ENCODE results near the gene IL13RA2.

IL13RA2 gene, protein sequence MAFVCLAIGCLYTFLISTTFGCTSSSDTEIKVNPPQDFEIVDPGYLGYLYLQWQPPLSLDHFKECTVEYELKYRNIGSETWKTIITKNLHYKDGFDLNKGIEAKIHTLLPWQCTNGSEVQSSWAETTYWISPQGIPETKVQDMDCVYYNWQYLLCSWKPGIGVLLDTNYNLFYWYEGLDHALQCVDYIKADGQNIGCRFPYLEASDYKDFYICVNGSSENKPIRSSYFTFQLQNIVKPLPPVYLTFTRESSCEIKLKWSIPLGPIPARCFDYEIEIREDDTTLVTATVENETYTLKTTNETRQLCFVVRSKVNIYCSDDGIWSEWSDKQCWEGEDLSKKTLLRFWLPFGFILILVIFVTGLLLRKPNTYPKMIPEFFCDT

DNA sequence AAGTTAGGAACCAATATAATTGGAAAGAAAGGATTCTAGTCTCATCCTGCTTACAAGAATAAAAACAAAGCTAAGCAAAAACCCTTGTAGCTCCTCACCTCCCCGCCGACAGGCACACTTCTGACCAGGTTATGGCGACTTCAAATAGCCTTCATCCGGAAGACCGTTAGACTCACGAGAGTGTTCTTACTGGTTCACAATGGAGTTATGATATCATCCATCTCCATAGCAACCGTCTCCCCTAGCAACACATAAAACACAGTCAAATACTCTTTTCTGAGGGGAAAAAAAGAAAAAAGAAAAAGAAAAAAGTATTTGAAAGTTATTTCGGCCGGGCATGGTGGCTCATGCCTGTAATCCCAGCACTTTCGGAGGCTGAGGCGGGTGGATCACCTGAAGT is at the start of gene IL13RA2:
Gene IL13RA2, minus strand, starts transcription at position 162 of the 400 bp plus-strand sequence. CDS start 347 bp downstream, outside the sequence.
- DNase-seq, result no peak

DNA sequence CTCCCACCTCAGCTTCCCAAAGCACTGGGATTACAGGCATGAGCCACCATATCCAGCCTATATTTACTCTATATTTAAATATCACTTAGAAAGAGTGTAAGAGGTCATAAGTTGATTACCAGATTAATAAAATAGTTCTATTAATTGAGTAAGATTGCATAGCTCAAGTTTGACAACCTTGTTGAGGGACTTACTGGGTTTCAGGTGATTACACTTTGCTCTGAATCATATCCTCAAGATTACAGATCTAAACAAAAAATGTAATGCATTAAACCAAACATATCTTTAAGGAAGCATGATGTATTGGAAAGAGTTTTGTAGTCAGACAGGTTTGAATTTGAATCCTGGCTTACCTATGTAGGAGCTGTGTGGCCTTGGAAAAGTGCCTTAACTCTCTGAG is 47.9 kb upstream of the IL13RA2 start:
- DNase-seq, result no peak

DNA sequence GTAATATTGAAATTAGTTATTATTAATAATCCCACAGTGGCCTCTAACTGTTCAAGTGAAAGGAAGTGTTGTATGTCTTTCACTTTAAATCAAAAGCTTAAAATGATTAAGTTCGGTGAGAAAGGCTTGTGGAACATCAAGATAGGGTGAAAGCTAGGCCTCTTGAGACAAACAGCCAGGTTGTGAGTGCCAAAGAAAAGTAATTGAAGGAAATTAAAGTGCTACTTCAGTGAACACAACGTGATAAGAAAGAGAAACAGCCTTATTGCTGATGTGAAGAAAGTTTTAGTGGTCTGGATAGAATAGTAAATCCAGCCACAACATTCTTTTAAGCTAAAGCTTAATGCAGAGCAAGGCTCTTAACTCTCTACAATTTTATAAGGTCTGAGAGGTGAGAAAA is 42.6 kb upstream of the IL13RA2 start:
- no peak for DNase-seq

DNA sequence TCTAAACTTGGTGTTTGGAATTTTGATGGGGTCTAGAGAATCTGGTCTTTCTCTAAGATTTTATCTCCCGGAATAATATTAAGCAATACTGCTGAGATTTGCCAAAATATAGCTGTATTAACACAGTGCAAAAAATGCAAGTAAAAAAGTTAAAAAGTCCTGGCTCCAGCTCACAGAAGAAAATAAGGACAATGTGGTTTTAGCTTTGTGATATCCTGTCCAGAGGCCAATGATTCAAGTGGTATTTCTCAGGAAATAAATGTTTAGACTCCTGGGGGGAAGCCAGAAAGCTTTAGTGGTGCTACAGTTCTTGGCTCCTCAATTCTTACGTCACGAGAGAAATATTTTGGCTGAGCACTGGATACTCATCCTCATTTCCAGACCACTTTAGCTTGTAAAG is 40.9 kb upstream of the IL13RA2 start:
- no peak for DNase-seq

DNA sequence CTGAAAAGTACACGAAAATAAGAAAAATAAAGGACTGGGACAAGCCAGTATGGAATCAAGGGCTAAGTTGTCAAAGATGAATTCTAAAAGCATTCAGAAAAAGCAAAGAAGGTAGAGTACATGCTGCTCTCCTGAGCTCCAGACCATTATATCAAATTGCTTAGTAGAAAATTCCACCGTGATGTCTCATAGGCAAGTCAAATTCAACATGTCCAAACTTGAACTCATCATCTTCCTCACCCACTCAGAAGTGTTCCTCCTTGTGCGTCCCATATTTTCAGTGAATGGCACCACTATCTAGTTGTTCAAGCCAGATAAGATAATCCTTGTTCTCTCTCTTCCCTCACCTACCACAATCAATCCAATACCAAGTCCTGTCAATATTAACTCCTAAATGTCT is 37.5 kb upstream of the IL13RA2 start:
- DNase-seq, result no peak

DNA sequence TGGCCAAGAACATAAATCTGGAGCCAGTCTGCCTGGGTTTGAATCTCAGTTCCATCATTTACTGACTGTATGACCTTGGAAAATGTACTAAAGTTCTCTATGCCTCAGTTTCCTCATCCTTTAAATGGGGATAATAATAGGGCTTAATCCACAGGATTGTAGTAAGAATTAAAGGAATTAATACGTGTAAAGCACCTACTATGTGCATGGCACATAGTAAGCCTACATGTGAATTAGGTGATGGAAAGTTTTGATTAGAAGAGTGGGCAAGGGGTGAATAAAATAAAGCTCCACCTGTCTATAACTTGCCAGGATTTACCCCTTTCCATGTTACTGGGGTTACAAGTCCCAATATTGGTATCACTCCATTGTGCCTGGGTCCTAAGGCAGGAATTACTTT is 35.8 kb upstream of the IL13RA2 start:
- DNase-seq, result no peak

DNA sequence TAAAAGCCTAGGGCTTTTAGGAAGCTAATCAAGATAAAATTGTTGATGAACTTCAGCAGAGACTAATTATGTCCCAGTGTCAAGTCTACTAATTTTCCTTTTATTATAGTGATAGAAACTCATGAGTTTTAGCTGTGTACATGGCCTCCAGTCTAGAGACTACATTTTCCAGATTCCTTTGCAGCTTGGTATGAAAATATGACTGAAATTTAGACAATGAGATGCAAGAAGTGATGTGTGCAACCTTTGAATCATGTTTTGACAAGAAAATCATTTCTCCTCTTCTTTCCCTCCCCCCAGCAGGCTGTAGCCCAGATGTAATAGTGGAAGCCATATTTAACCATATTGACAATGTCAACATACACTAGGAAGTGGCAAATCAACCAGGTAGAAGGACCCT is 30.3 kb upstream of the IL13RA2 start:
- DNase-seq, result no peak

DNA sequence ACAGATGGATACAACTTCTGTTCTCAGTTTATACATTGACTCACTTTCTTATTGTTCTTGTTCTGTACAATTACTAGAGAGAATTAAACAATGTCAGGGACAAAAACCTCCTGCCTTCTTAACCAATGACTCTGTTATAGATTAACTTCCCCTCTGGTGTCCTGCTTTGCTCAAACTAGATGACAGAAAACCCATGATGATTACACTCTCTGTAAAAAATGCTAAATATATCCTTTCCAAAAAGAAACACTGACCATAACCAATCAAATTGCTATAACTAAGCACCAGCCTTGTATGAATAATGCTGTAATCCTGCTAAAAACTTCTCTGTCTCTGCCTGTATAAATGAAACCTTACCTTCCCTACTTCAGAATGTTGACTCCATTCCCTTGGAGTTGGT is 29.8 kb upstream of the IL13RA2 start:
- no peak for DNase-seq

DNA sequence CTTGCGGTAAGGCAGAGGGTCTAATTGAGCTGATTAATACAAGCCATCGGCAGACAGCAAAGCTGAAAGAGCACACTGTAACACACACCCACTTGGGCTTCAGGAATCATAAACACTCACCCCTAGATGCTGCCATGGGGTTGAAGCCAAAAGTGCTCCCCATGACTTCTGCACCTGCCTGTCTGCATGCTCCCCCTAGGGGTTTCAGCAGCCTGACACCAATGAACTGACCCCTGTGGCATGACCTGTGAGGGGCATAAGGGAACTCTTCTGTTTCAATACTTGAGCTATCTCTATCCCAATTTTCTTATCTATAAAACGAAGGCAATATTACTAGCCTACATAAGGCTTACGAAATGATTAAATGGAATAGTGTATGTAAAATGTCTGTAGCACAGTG is 23.0 kb upstream of the IL13RA2 start:
- no peak for DNase-seq

DNA sequence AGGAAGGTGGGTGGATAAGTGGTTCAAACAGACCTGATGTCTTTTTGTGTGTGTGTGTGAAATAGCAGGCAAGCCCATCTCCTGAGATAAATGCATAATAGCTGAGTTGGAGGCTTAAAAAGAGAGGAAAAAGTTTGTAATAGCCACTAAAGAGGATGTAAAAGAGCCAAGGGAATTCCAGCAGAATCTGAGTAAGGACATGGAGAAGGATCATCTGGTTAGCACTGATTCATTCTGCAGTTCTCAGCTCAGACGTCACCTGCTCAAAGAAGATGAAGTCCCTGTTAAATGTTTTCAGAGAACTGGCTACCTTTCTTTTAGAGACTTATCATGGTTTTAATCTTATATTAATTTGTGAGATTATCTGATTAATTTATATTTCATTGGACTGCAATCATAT is 21.0 kb upstream of the IL13RA2 start:
- no peak for DNase-seq

DNA sequence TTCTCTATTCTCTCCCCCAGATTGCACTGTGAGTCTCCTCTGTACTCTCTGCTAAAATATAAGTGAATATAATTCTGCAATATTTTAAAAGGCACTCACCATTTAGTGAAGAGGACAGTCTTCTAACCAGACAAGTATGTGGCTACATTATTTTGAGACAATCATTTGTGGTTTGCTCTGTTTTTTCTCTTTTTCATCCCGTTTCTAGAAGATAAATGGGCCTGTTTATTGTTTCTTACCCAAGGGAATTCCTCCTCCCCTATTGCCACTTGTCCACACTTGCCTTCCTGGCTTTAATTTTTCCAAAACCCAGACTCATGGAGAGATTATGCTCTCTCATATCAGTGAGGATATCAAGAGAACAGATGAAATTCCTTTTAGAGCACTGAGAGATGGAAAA is 18.6 kb upstream of the IL13RA2 start:
- DNase-seq, result no peak

DNA sequence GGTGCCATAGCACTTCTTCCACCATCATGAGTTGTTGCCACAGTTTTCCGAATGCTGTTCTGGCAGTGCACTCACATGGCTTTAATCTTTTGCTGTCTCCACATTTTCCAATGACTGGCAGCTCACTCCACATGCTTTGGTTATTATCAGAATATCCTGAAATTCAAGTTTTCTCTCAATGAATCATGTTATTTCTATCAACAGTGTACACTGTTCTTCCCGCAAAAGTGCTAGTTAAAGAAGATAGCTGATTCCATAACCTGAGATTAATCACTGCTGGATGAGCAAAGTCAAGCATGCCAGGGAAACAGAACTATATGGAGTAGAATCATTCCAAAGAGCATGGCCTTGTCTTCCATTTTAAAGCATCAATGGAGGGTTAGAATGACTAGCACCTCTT is 14.6 kb upstream of the IL13RA2 start:
- no peak for DNase-seq

DNA sequence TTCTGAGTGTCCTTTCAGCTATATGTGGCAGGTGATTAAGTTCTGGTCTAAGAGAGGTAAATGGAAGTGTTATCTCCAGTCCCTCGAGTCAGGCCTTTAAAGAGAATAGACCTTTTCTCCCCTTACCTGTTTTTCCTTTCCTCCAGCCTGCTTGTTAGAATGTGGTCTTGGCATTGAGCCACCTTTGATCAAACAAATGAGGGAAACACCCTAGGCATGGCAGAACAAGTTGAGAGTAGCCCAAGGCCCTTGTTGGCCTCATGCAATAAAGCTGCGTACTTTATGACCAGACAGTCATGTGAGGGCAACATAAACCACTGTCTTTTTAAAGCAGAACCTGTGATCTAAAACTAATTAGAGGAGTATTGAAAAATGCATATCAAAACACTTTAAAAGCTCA is 13.2 kb upstream of the IL13RA2 start:
- DNase-seq, result no peak

DNA sequence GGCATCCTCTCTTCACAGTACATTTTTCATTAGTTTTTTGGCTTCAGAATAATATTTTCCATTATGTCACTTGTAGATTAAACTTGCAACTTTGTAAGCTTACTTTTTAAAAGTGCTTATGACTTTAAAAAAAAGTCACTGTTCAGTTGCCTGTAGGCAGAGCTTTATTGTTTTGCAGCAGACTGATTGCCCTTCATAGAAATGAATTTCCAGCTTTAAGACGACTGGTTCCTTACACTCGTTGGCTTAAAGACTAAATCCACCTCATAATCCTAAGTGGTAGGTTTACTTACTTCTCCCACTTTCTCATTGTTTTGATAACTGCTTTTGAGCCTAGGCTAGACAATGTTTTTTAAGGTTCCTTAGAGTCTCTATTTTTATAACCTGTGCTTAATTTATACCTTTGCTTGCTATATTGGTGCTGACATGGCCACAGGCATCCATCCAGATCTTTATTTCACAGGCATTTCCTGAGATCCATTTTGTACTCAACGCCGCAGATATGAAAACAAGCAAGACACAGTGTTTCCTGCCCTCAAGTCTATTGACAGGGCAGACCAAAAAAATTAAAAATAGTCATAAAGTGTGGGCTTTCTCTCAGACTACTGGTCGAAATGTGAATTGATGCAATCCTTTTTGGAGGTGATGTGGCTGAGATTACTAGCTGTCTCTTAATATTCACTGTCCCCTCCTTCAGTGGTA is 12.6 kb upstream of the IL13RA2 start:
- DNase-seq, result no peak

DNA sequence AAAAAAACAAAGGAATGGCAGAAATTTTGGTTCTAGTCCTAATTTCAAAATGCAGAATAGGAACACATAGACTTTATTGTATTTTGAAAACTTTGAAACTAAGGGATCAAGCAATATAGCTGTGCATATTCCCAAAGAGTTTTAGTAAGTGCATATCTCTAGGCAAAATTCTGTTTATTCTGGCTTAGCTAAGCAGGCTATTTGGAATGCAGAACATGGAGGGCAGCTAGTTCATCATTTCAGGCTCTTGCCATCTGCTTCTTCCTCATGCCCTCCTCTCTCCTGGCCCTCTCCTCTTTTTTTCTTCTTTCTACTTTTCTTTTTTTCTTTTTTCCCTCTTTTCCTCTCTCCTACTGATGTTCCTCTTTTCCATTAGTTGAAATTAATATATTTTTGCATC is 12.0 kb upstream of the IL13RA2 start:
- no peak for DNase-seq

DNA sequence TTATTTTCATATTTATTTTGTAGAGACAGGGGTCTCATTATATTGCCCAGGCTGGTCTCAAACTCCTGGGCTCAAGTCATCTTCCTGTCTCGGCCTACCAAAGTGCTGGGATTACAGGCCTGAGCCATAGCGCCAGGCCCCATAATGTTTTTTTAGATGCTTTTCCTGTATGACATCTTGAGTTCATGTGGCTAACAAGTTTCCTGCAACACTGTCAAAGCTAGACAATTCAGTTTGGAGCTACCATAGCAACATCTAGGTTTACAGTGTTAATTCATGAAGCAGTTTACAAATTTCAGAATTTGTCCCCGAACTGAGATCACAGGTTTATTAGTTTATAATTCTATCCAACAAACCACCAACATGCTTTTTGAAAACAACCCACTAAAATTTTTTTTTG is 6.4 kb upstream of the IL13RA2 start:
- DNase-seq, result no peak

DNA sequence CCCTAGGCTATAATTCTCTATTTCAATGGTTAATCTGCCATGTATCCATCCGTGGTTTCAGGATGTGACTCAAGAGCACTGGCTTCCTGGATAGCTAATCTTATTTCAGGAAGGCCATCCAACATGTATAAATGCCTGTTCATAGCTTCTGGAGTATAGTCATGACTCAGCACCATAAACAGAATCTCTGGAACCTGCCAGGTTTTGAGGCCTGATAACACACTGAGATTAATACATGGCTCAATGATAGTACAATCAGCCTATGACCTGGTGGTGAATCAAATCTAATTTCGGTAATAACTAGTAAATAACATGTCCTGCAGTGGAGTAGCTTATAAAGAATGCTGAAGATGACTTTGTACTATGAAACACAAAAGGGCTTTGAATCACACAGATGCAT is 5.7 kb upstream of the IL13RA2 start:
- DNase-seq, result no peak

DNA sequence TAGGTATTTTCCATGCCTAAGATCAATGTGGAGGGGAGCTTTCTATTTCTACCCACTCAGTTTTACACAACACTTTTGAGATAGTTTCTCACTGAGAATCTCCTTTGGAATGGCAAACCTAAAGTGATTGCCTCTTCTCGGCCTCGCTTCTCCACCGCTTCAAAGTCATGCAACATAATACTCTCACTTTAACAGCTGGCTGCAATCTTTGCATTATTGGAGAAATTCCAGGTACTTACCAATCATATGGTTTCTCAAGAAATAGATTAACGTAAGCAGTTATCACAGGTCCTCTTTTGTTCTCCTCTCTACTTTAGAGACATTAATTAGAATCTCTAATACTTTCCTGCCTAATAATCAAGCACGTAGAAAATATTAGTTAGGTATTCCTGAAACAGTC is 3.7 kb upstream of the IL13RA2 start:
- DNase-seq, result no peak

DNA sequence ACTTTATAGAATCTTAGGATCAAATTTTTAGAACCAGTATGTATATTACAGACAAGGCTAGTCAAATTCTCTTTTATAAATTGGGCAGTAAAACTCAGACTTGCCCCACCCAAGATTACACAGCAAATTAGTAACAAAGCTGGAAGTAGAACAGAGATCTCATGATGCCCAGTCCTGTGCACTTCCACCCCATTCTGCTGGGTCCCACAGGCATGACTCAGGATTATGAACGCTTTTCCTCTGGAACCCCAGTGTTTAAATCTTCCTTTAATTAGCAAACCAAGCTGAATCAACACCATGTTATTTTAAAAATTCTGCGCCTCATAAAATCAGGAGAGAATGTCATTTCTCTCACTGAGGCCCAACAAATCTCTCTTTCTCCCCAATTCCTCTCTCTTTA is 1.5 kb upstream of the IL13RA2 start:
- no peak for DNase-seq

DNA sequence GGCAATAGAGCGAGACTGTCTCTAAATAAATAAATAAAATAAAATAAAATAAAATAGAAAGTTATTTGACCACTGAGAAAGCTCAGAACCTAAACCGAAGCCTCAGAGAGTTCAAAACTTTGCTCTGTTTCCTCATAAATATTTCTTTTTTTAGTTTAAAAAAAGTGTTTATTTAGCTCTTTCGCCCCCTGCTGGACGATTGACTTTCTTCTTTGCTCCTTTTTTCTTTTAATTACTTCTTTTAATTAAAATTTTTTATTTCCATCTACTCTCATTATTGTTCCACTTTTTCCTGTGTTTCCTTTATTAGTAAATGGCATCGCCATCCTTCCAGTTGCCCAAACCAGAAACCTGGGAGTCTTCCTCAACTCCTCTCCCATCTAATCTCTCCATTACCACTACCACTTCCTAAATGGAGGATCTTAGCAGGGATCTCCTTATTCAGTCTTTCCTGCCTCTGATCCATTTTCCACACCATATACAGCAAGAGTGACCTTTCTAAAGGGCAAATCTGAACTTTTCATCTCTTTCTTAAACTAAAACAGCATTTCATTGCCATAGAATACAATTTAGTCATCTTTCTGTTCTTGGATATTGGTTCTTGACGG is 728 bp upstream of the IL13RA2 start:
- no peak for DNase-seq

DNA sequence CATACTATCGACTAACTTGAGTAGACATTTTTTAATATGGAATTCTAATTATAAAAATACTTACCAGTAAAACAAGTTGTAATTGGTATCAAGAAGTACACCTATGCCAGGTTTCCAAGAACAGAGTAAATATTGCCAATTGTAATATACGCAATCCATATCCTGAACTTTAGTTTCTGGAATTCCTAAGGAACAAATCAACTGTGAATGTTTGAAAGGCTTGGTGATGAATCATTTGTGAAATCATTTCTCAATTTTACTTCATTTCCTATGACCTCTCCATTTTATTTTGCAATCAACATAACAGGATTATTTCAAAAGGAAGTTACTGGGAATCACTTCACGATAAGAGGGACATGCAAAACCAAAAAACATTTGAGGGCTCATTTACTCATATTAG is 3.7 kb downstream of the IL13RA2 start:
- no peak for DNase-seq

DNA sequence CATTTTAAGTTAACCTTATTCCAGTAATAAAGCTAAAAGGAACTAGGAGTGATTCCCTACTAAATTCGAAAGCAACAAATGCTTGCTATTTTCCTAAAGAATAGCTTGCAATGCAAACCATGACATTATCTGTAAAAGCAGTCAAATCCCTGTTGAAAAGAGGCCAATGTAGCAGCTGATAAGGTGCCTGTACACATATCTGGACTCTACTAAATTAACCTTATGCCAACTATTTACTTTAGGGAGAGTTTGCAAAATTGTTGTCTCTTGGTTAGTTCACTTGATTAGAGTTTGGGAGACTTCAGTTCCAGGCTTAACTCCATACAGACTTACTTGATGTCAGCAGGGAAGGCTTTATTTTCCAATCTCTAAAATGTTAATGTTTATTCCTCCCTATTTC is 6.0 kb downstream of the IL13RA2 start:
- DNase-seq, result no peak

DNA sequence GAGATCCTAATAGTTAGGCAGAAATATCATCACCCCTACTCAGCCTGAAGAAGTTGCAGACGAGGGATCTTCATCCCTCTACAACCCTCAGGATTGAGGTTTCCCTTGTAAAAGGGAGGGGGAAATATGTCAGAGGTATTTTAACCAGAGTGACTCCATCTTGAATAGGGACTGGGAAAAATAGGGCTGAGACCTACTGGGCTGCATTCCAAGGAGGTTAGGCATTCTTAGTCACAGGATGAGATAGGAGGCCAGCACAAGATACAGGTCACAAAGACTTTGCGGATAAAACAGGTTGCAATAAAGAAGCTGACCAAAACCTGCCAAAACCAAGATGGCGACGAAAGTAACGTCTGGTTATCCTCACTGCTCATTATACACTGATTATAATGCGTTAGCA is 17.5 kb downstream of the IL13RA2 start:
- no peak for DNase-seq

DNA sequence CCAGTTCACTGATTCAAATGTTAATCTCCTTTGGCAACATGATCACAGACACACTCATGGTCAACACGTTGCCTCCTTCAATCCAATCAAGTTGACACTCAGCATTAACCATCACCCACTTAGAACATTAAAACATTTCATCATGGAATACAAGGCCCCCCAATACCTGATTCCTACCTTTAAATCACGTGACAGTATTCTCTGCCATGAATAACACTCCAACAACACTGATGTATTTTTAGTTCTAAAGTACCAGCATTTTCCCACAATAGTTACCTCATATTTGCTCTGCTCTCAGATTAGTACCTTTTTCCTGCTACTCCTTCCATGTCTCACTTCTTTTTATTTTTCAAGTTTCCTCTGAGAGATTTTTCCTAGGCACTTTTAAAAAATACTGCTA is 19.6 kb downstream of the IL13RA2 start:
- DNase-seq, result no peak

All from NCI-H187 treated with DMSO at 0.1 percent for 48 hours (cell line).